AG10803 (cell line): ENCODE measurements around the gene EXOC3.

Source experiments
- DNase-seq: peaks from one replicate; pipeline ENCODE4 v3.0.0; 2010; ENCODE audit warnings: low read depth
- H3K4me3 ChIP-seq: 2 replicates; pipeline ENCODE4 v1.5.1; 2011; ENCODE audit warnings: mild to moderate bottlenecking, low read length, control low read depth
- CTCF ChIP-seq: conservative IDR thresholded peaks from 2 replicates; pipeline ENCODE4 v1.5.1; 2011; ENCODE audit warnings: mild to moderate bottlenecking, low read length, control low read depth, inconsistent platforms

Gene EXOC3

GRCh38 chr5:491119-491855, 48.3 kb downstream of the EXOC3 start:
- TF ChIP-seq CTCF: no peak
- no peak overlapping the region for H3K4me3 ChIP-seq
- DNase-seq: no peak

GRCh38 chr5:491856-492155, 48.8 kb downstream of the EXOC3 start:
- no peak for DNase-seq
- no peak overlapping the region for H3K4me3 ChIP-seq
- TF ChIP-seq CTCF: no peak

GRCh38 chr5:492314-492893, 49.4 kb downstream of the EXOC3 start:
- no peak overlapping the region for H3K4me3 ChIP-seq
- DNase-seq: no peak
- TF ChIP-seq CTCF: no peak

GRCh38 chr5:493119-493701, 50.2 kb downstream of the EXOC3 start:
- H3K4me3 ChIP-seq: no peak overlapping the region

GRCh38 chr5:493758-494157, 50.8 kb downstream of the EXOC3 start:
- DNase-seq: no peak
- no peak for TF ChIP-seq CTCF
- H3K4me3 ChIP-seq: no peak overlapping the region

More at GRCh38 chr5:493119-493701, 50.2 kb downstream of the EXOC3 start:
- TF ChIP-seq CTCF: no peak
- peak; percentile 13 for DNase-seq

- no peak for DNase-seq
- TF ChIP-seq CTCF: no peak
- no peak overlapping the region for H3K4me3 ChIP-seq
Measured at GRCh38 chr5:494667-495255, 51.8 kb downstream of the EXOC3 start.

GRCh38 chr5:496028-496427, 53.1 kb downstream of the EXOC3 start:
- no peak for DNase-seq
- no peak overlapping the region for H3K4me3 ChIP-seq
- TF ChIP-seq CTCF: no peak
